Eye (tissue), 1 donor: ENCODE measurements around the gene TRIM25.
"Not testable (repeated sequence)": the region's sequence is repeated elsewhere in the genome, so short reads cannot be mapped to it uniquely, and the experiment has no call there.

Experiments used
- DNase-seq: peaks from one replicate; pipeline ENCODE4 v3.0.0-alpha.2; 2015

TRIM25 gene

GRCh38 chr17:56913867-56914580 lies at the start of gene TRIM25:
TSS of gene TRIM25 (minus strand) at chr17:56914049. CDS start at chr17:56913988, 61 bp downstream.
- peak; percentile 89 for DNase-seq

GRCh38 chr17:56960596-56961538 lies 47.0 kb upstream of the TRIM25 start, which contains the start of gene COIL:
TSS of gene COIL (minus strand) at chr17:56961050. CDS start at chr17:56961019, 31 bp downstream.
- DNase-seq: peak; percentile 97

- no peak for DNase-seq
These were observed 43.1 kb upstream of the TRIM25 start for GRCh38 chr17:56956992-56957391.

- no peak for DNase-seq
These were observed 35.7 kb upstream of the TRIM25 start for GRCh38 chr17:56949595-56949994.

- DNase-seq: no peak
These were observed 34.6 kb upstream of the TRIM25 start for GRCh38 chr17:56948491-56948890.

GRCh38 chr17:56947741-56948140 lies 33.9 kb upstream of the TRIM25 start:
- no peak for DNase-seq

- no peak for DNase-seq
These were observed 32.2 kb upstream of the TRIM25 start for GRCh38 chr17:56945938-56946505.

GRCh38 chr17:56943505-56944125 lies 29.8 kb upstream of the TRIM25 start:
- no peak for DNase-seq

- DNase-seq: peak; percentile 91
These were observed 26.1 kb upstream of the TRIM25 start for GRCh38 chr17:56939869-56940484.

- not testable (repeated sequence) for DNase-seq
These were observed 24.4 kb upstream of the TRIM25 start for GRCh38 chr17:56938206-56938605.

GRCh38 chr17:56937687-56938086 lies 23.8 kb upstream of the TRIM25 start:
- no peak for DNase-seq

- no peak for DNase-seq
These were observed 23.0 kb upstream of the TRIM25 start for GRCh38 chr17:56936697-56937322.

GRCh38 chr17:56935461-56935860 lies 21.6 kb upstream of the TRIM25 start:
- no peak for DNase-seq

GRCh38 chr17:56934280-56934679 lies 20.4 kb upstream of the TRIM25 start:
- no peak for DNase-seq

- no peak for DNase-seq
These were observed 20.0 kb upstream of the TRIM25 start for GRCh38 chr17:56933868-56934267.

GRCh38 chr17:56933151-56933745 lies 19.4 kb upstream of the TRIM25 start:
- no peak for DNase-seq

GRCh38 chr17:56930739-56931337 lies 17.0 kb upstream of the TRIM25 start:
- DNase-seq: no peak

GRCh38 chr17:56929362-56929969 lies 15.6 kb upstream of the TRIM25 start:
- no peak for DNase-seq

GRCh38 chr17:56928586-56928985 lies 14.7 kb upstream of the TRIM25 start:
- DNase-seq: no peak

GRCh38 chr17:56926704-56927103 lies 12.9 kb upstream of the TRIM25 start:
- DNase-seq: no peak

- DNase-seq: no peak
These were observed 12.4 kb upstream of the TRIM25 start for GRCh38 chr17:56926270-56926669.
